ENCODE measurements around the gene PRKCE.

PRKCE gene

DNA sequence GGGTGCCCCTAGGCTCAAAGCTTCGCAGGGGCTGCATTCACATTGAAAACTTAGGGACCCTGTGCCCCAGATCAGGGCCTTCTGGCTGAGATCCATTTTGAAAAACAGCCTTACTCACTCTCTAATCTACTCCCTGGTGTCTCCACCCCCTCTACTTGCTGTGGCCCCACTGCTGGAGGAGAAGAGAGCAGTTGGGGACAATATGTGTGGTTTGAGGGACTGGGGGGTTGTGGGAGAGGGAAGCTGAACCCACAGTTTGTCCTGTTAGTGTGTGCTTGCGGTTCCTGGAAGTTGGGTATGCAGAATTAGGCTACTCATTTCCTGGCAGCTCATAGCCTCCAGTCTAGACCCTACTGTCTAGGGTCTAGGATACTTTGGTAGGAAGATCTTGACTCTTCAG, 211.4 kb downstream of the PRKCE start:
- H3K4me1 Mint-ChIP-seq (ENCODE audit: low read depth): peaks cover 52% of the 10 kb centered on the region
- no peak for DNase-seq (ENCODE audit: low spot score)
- H3K27ac Mint-ChIP-seq: peak overlapping the region; percentile 76
- H3K9me3 Mint-ChIP-seq: no peaks in the 10 kb centered on the region
- H3K36me3 Mint-ChIP-seq (ENCODE audit: low read depth): peaks cover 5% of the 10 kb centered on the region
- H3K27me3 Mint-ChIP-seq (ENCODE audit: low read depth): no peaks in the 10 kb centered on the region
- H3K4me3 Mint-ChIP-seq: peak overlapping the region; percentile 74

DNA sequence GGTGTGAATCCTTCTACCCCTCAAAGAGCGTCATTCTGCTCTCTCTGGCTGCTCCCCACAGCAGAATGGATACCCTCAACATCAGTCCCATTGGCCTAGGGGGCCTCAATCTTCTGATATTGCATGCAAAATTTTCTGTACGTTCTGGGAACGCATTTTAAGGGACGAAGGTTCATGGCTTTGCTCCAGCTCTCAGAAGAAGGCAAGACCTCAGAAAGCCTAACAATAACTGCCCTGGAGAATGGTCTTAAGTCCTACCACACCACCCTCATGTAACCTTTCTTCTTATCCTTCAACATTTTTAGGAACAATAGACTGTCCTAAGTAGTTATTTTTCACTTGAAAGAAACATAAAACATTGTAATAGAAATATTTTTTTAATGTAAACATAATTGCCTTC, 212.6 kb downstream of the PRKCE start:
- H3K27ac Mint-ChIP-seq: no peak overlapping the region
- DNase-seq (ENCODE audit: low spot score): no peak
- H3K4me1 Mint-ChIP-seq (ENCODE audit: low read depth): peaks cover 50% of the 10 kb centered on the region
- H3K36me3 Mint-ChIP-seq (ENCODE audit: low read depth): peaks cover 5% of the 10 kb centered on the region
- no peaks in the 10 kb centered on the region for H3K27me3 Mint-ChIP-seq (ENCODE audit: low read depth)
- no peaks in the 10 kb centered on the region for H3K9me3 Mint-ChIP-seq
- no peak overlapping the region for H3K4me3 Mint-ChIP-seq

DNA sequence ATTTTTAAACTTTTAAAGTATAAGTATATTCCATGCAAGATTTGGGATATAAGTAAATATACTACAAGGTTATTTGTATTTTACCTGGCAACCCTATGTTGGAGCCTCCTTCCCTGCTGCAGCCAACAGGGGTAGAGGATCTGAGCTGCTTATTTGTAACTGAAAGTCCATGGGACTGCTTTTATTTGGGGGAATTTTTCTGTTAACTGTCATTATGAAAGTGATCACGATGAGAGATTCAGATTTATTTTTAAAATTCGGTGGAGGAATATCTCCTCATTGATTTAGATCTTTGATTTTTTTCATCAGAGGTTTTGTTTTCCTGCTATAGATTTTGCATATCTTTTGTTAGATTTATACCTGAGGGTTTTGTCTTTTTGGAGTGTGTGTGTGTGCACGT, 215.9 kb downstream of the PRKCE start:
- no peak for DNase-seq (ENCODE audit: low spot score)
- H3K9me3 Mint-ChIP-seq: no peaks in the 10 kb centered on the region
- H3K27ac Mint-ChIP-seq: peak overlapping the region; percentile 43
- no peaks in the 10 kb centered on the region for H3K27me3 Mint-ChIP-seq (ENCODE audit: low read depth)
- peaks cover 2% of the 10 kb centered on the region for H3K36me3 Mint-ChIP-seq (ENCODE audit: low read depth)
- H3K4me1 Mint-ChIP-seq (ENCODE audit: low read depth): peaks cover 33% of the 10 kb centered on the region
- peak overlapping the region; percentile 24 for H3K4me3 Mint-ChIP-seq

DNA sequence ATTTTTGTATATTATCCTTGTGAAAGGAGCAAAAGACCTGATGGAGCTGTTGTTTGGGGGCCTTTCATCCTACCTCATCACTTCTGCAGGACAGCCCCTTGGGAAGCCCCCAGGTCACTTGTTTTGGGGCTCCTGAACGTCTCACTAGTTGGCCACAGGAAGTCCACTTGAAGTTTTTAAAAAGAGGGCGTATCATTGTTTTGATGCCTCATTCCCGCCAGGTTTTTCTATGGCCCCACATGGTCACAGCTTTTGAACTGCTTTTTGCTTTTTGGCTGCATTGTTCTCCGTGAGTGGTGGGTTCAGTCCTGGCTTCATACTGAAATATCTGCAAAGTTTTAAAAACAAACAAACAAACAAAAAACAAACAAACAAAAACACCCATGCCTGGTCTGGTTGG, 216.3 kb downstream of the PRKCE start:
- Mint-ChIP-seq H3K36me3 (ENCODE audit: low read depth) (peaks cover 2% of the 10 kb centered on the region), H3K4me3 (peak overlapping the region; percentile 24), H3K9me3 (no peaks in the 10 kb centered on the region), H3K27me3 (ENCODE audit: low read depth) (no peaks in the 10 kb centered on the region), H3K27ac (peak overlapping the region; percentile 43), H3K4me1 (ENCODE audit: low read depth) (peaks cover 33% of the 10 kb centered on the region)
- no peak for DNase-seq (ENCODE audit: low spot score)

DNA sequence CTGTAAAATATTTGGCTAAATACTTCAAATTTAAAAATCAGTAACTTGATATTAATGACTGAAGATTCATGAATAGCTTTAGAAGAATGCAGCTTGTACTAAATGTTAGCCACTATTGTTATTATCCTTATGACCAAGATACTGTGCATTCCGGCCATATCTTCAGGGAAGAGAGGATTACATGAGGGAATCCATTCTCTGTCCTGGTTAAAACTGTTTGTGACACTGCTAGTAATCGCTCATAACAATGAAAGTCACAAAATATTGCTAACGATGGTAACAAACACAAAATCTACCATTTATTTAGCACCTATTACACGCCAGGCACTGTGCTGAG, 217.7 kb downstream of the PRKCE start:
- DNase-seq (ENCODE audit: low spot score): no peak
- Mint-ChIP-seq H3K27me3 (ENCODE audit: low read depth) (no peaks in the 10 kb centered on the region), H3K4me3 (no peak overlapping the region), H3K36me3 (ENCODE audit: low read depth) (peaks cover 2% of the 10 kb centered on the region), H3K27ac (no peak overlapping the region), H3K4me1 (ENCODE audit: low read depth) (peaks cover 33% of the 10 kb centered on the region), H3K9me3 (no peaks in the 10 kb centered on the region)

DNA sequence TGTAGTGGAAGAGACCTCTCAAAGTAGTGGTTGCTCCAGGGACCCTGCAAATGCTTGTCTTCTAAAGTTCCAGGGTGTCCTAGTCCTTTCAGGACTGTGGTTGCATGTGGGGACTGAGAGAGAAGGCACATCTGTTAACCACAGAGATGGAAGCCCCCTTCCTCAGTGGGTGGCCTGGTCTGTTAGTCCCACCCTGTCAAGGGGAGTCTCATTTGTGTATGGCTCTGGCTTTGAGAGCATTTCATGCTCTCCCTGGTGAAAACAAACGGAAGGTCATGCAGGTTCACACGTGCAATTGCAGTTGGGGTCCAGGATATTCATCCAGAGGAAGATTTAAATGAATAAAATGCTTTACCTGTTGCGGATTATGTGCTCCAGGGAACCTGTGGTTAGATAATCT, 219.6 kb downstream of the PRKCE start:
- H3K27me3 Mint-ChIP-seq (ENCODE audit: low read depth): no peaks in the 10 kb centered on the region
- no peak for DNase-seq (ENCODE audit: low spot score)
- peaks cover 32% of the 10 kb centered on the region for H3K4me1 Mint-ChIP-seq (ENCODE audit: low read depth)
- H3K4me3 Mint-ChIP-seq: no peak overlapping the region
- H3K27ac Mint-ChIP-seq: no peak overlapping the region
- H3K9me3 Mint-ChIP-seq: peaks cover 6% of the 10 kb centered on the region
- peaks cover 10% of the 10 kb centered on the region for H3K36me3 Mint-ChIP-seq (ENCODE audit: low read depth)

DNA sequence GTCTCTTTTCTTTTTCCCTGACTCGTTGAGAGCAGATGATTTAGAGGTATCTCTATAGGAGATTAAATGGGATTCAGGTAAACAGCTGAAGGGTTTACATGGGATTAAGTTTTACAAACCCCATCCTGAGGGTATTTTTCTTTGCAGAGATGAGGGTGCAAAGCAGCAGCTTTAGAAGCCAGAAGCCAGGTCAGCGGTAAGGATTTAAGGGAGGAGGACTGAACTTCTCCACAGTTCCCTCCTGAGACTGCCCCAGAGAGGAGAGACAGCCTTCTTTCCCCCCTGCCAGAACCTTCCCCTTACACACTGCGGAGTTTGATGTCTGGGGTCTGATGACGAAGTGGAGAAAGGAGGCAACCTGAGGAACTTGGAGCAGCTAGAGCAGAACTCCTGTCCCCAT, 220.1 kb downstream of the PRKCE start:
- H3K4me3 Mint-ChIP-seq: no peak overlapping the region
- no peak for DNase-seq (ENCODE audit: low spot score)
- peaks cover 32% of the 10 kb centered on the region for H3K4me1 Mint-ChIP-seq (ENCODE audit: low read depth)
- H3K27ac Mint-ChIP-seq: no peak overlapping the region
- H3K9me3 Mint-ChIP-seq: peaks cover 12% of the 10 kb centered on the region
- H3K36me3 Mint-ChIP-seq (ENCODE audit: low read depth): peaks cover 12% of the 10 kb centered on the region
- H3K27me3 Mint-ChIP-seq (ENCODE audit: low read depth): no peaks in the 10 kb centered on the region

DNA sequence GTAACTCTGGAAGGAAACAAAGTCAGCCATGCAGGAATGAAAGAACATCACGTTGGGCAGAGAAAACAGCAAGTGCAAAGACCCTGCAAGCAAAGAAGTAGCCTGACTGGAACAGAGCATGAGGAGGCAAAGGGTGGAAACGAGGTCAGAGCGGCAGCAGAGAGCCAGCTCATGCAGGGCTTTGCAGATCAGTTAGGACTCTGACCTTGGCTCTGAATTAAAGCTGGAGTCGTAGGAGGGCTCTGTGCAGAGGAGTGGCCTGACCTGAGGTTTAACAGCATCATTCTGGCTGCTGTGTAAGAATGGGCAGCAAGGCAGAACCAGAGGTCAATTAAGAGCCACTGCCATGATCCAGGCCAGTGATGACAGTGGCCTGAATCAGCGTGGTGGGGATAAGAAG, 220.7 kb downstream of the PRKCE start:
- Mint-ChIP-seq H3K27me3 (ENCODE audit: low read depth) (no peaks in the 10 kb centered on the region), H3K4me1 (ENCODE audit: low read depth) (peaks cover 29% of the 10 kb centered on the region), H3K36me3 (ENCODE audit: low read depth) (peaks cover 12% of the 10 kb centered on the region), H3K4me3 (no peak overlapping the region), H3K27ac (no peak overlapping the region), H3K9me3 (peaks cover 18% of the 10 kb centered on the region)
- DNase-seq (ENCODE audit: low spot score): no peak

DNA sequence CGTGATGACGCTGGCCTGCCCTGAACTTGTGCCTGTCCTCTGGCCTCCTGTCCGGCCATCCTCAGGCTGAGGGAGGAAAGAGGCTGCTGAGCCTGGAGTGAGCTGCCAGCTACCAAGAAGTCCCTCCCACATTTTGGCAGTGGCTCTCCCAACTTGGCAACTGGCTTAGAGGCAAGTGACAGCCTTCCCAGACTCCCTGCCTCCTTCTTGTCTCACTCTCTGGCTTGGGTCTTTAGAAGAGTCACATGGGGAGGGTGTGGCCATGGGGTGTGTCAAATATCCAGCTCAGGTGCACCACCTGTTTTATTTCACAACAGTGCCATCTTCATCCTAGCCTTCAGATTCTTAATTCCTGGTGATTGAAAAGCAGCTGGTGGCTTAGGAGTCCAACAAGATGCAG, 222.9 kb downstream of the PRKCE start:
- H3K27ac Mint-ChIP-seq: no peak overlapping the region
- peaks cover 18% of the 10 kb centered on the region for H3K36me3 Mint-ChIP-seq (ENCODE audit: low read depth)
- H3K9me3 Mint-ChIP-seq: peaks cover 27% of the 10 kb centered on the region
- peaks cover 22% of the 10 kb centered on the region for H3K4me1 Mint-ChIP-seq (ENCODE audit: low read depth)
- no peak overlapping the region for H3K4me3 Mint-ChIP-seq
- H3K27me3 Mint-ChIP-seq (ENCODE audit: low read depth): no peaks in the 10 kb centered on the region
- DNase-seq (ENCODE audit: low spot score): no peak

DNA sequence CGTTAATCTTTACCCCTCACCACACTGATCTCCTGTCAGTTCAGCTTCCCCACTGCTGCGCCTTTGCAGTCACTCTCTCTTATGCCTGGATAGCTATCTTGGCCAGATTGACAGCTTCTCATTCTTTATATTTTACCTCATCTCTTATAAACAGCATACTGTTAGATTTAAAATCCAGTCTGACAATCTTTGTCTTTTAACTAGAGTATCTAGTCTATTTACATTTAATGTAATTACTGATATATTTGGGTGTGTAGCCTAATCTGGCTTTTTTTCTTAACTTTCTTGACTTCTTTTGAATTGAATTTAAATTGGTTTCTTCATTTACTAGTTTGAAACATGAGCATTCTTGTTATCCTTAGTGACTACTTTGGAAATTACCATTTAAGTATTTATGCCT, 225.1 kb downstream of the PRKCE start:
- no peaks in the 10 kb centered on the region for H3K27me3 Mint-ChIP-seq (ENCODE audit: low read depth)

DNA sequence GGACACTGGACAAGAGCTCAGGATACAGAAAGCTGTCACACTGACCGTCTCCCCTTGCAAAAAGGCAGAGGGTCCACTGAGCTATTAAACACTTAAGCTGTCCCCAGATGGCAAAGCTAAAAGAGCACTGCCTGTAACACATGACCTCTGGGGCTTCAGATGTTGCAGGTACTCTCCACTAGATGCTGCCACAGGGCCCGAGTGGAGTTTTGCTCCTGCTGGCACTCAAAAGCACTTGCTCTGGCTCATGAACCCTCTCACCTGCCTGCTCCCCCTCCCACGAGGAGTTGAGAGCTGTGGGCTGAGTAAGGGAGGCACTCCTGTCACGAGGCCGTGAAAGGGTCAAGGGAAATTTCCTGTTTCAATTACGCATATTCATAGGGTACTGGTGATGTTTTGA, 227.9 kb downstream of the PRKCE start:
- Mint-ChIP-seq H3K4me1 (ENCODE audit: low read depth) (no peaks in the 10 kb centered on the region), H3K36me3 (ENCODE audit: low read depth) (peaks cover 16% of the 10 kb centered on the region), H3K4me3 (no peak overlapping the region), H3K9me3 (peaks cover 27% of the 10 kb centered on the region), H3K27me3 (ENCODE audit: low read depth) (no peaks in the 10 kb centered on the region), H3K27ac (no peak overlapping the region)
- DNase-seq (ENCODE audit: low spot score): no peak

More for the DNA sequence above, 225.1 kb downstream of the PRKCE start:
- peaks cover 14% of the 10 kb centered on the region for H3K4me1 Mint-ChIP-seq (ENCODE audit: low read depth)
- peaks cover 18% of the 10 kb centered on the region for H3K36me3 Mint-ChIP-seq (ENCODE audit: low read depth)
- no peak overlapping the region for H3K4me3 Mint-ChIP-seq
- DNase-seq (ENCODE audit: low spot score): no peak
- no peak overlapping the region for H3K27ac Mint-ChIP-seq
- peaks cover 27% of the 10 kb centered on the region for H3K9me3 Mint-ChIP-seq

DNA sequence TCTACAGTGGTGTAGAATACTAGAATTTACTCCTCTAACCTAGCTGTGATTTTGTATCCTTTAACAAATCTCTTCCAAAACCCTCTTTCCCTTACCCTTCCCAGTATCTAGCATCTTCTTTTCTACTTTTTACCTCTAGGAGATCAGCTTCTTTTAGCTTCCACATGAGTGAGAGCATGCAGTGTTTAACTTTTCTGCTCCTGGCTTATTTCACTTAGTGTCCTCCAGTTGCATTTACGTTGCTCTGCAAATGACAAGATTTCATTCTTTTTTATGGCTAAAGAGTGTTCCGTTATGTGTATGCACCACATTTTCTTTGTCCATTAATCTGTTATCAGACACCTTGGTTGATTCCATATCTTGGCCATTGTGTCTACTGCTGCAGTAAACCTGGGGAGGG, 228.5 kb downstream of the PRKCE start:
- no peak overlapping the region for H3K27ac Mint-ChIP-seq
- peaks cover 13% of the 10 kb centered on the region for H3K36me3 Mint-ChIP-seq (ENCODE audit: low read depth)
- peaks cover under 1% of the 10 kb centered on the region for H3K4me1 Mint-ChIP-seq (ENCODE audit: low read depth)
- H3K4me3 Mint-ChIP-seq: no peak overlapping the region
- H3K27me3 Mint-ChIP-seq (ENCODE audit: low read depth): no peaks in the 10 kb centered on the region
- H3K9me3 Mint-ChIP-seq: peaks cover 27% of the 10 kb centered on the region
- no peak for DNase-seq (ENCODE audit: low spot score)

DNA sequence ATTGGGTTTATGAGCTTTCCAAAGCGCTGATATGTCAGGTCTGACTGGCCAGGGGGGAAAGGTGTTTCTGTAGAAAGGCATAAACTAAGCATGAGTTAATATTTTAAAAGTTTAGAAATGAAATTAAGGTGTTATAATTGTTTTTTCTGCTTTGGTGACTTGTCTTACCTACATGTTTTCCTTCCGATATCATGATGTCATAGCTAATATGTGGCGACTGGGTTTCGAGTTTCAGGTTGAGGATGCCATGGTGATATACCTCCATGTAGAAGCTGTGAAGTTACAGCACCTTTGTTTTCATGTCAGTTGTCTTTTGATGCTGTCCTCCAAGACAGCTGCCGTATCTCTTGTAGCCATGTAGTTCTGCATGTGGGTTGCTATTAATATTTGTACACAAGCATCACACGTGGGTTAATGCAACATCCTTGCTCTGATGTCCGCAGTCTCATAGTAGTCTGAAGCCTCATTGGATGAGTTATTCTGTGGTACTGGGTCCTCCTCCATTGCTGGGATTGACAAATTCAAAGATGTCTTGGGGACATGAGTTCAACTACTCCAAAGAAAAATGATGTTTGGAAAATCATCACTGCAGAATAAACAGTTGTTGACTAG, 230.6 kb downstream of the PRKCE start:
- Mint-ChIP-seq H3K4me1 (ENCODE audit: low read depth) (peaks cover 6% of the 10 kb centered on the region), H3K36me3 (ENCODE audit: low read depth) (peaks cover 6% of the 10 kb centered on the region), H3K4me3 (no peak overlapping the region), H3K27me3 (ENCODE audit: low read depth) (no peaks in the 10 kb centered on the region), H3K9me3 (peaks cover 11% of the 10 kb centered on the region), H3K27ac (no peak overlapping the region)
- no peak for DNase-seq (ENCODE audit: low spot score)

DNA sequence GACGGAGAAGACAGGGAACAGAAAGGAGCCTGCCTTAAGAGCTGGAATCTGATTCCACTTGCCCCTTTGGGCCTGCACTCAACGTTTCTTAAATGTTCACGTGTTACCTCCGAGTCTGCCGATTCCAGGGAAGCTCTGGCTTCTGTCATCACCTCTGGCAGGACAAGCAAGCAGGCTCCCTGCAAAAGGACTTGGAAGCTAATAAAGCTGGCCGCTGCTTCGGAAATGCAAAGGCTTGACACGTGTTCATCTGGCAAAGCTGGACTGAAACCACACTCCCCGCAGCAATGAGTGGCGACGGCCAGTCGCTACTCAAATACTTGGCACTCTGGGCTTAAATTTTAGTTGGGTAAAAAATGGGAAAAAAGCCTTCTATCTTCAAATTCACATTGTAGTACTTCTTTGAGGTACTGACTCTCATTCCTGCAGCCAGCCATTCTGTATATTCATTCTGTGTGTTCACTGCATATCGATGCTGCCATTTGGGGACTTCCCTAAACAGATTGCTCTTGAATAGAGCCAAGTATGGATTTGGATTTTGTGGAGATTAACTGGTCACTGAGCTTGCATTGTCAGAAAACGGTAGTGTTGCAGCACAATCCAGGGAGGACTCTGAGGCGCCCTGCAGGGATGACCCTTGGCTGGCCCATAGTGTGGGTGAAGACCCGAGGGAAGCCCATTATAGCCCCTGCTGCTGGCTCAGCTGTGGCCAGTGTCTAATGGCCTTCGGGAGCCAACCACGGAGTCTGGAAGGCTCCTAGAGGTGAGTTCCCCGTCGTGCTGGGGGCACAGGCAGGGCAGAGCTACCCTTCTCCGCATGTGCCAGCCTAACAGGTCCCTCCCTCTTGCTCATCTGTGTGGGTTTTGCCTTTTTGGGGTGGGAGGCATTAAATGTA, 231.5 kb downstream of the PRKCE start:
- peaks cover 1% of the 10 kb centered on the region for H3K36me3 Mint-ChIP-seq (ENCODE audit: low read depth)
- no peak overlapping the region for H3K27ac Mint-ChIP-seq
- no peak overlapping the region for H3K4me3 Mint-ChIP-seq
- peaks cover 3% of the 10 kb centered on the region for H3K9me3 Mint-ChIP-seq
- no peak for DNase-seq (ENCODE audit: low spot score)
- H3K4me1 Mint-ChIP-seq (ENCODE audit: low read depth): peaks cover 6% of the 10 kb centered on the region
- H3K27me3 Mint-ChIP-seq (ENCODE audit: low read depth): no peaks in the 10 kb centered on the region
